SJCRH30 (cell line): ENCODE data around the gene TFAP2B. TPM values are rescaled to one million over a fixed set of nuclear protein-coding genes. Genes with fewer than 3 reads are reported as not detected.

Experiments used
- DNase-seq, 2 experiments: peaks; one replicate each; pipeline ENCODE4 v3.0.0-alpha.2; 2015 to 2020
- H3K27ac ChIP-seq: fragments of 250-450 bp; sonication (Bioruptor Pico); 2 replicates; pipeline ENCODE4 v1.5.1; 2020; ENCODE audit warnings: mild to moderate bottlenecking, moderate library complexity
- H3K27me3 ChIP-seq: fragments of 250-450 bp; sonication (Bioruptor Pico); 2 replicates; pipeline ENCODE4 v1.5.1; 2020; ENCODE audit warnings: mild to moderate bottlenecking, moderate library complexity
- H3K36me3 ChIP-seq: fragments of 250-450 bp; sonication (Bioruptor Pico); 2 replicates; pipeline ENCODE4 v1.5.1; 2020; ENCODE audit warnings: mild to moderate bottlenecking, moderate library complexity
- H3K4me1 ChIP-seq: fragments of 250-450 bp; sonication (Bioruptor Pico); 2 replicates; pipeline ENCODE4 v1.5.1; 2020; ENCODE audit warnings: mild to moderate bottlenecking, moderate library complexity
- H3K4me3 ChIP-seq: fragments of 250-450 bp; sonication (Bioruptor Pico); 2 replicates; pipeline ENCODE4 v1.5.1; 2020; ENCODE audit warnings: mild to moderate bottlenecking, moderate library complexity
- H3K9me3 ChIP-seq: fragments of 250-450 bp; sonication (Bioruptor Pico); replicated peaks from 2 replicates; pipeline ENCODE4 v1.5.1; 2020; ENCODE audit warnings: mild to moderate bottlenecking, moderate library complexity
- total RNA-seq: library from RNA; depleted of rRNA; stranded (reverse); fragments of >200 nt; shearing (Covaris generic); gene quantifications from 2 replicates; pipeline ENCODE4 v1.2.3, GENCODE V29; 2014

The TFAP2B gene
- total RNA-seq, 1 experiment from 2014 or later = 16.7 TPM

DNA sequence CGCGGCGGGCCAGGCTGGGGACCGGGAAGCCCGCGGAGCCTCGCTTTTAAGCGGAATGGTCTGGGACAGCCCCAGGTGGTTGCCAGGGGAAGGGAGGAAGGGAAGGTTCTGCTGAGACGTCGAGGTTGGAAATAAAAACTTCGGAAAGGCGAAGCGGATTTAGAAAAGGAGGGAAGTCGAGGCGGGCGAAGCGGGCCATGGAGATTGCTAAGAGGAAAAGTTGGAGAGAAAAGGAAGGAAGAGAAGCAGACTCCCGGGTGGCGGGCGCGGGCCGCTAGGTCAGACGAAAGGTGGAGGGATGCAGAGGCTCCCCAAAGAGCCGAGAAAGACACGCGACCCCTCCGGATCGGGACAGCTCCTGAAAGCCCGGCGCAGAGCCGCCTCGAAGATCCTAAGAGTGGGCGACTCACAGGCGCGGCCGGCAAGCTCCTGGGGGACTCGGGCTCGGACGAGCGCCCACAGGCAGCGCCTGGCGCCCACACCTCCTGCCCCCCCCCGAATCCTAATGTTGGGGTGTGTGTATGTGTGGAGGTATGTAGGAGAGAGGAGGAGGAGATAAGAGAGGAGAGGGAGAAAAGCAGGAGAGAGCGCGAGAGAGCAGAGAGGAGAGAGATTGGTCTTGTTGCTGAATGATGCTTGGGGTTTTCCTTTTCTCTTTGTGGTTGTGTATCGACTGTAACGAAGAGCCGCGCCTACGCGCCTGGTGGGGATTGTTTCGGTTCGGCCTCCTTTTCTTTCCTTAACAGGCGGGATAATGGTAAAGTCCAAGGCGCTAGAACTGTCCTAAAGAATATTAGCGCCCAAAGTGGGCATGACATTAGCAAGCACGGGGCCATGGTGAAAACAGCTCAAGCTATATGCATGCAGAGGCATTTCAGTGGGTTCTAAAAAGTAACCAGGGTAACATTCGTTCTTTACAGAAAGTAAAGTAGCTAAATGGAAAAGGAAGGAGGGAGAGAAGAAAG lies 1.5 kb downstream of the TFAP2B start:
- Histone ChIP-seq H3K36me3 (peaks cover 7% of the 10 kb centered on the region; the same call in 1 of the 2 replicates), H3K27ac (peak overlapping the region; percentile 95), H3K27me3 (no peaks in the 10 kb centered on the region), H3K4me1 (peaks cover 11% of the 10 kb centered on the region), H3K4me3 (peak overlapping the region; percentile 66), H3K9me3 (no peaks in the 10 kb centered on the region)
- peak; percentile 55 to 71 for DNase-seq

DNA sequence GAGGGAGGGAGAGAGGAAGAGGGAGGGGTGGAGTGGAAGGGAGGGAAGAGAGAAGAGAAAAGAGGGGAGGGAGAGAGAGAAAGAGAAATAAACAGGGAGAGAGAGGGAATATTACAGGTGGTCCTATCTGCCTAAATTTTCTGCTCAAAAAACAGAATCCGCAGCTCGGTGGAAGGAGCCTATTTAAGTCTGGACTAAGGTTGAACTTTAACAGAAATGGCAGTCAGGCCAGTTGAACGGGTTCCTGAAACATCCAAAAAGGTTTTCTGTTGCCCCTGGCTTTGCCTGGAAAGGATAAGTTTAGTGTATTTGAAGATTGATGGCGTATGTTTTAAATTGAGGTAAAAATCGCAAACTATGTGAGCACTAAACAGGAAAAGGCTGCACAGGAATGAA lies 2.2 kb downstream of the TFAP2B start:
- H3K27ac ChIP-seq = peak overlapping the region; percentile 95
- DNase-seq = no peak
- H3K36me3 ChIP-seq = peaks cover 12% of the 10 kb centered on the region; the same call in 1 of the 2 replicates
- no peaks in the 10 kb centered on the region for H3K9me3 ChIP-seq
- peaks cover 12% of the 10 kb centered on the region for H3K4me1 ChIP-seq
- no peaks in the 10 kb centered on the region for H3K27me3 ChIP-seq
- H3K4me3 ChIP-seq = peak overlapping the region; percentile 66

DNA sequence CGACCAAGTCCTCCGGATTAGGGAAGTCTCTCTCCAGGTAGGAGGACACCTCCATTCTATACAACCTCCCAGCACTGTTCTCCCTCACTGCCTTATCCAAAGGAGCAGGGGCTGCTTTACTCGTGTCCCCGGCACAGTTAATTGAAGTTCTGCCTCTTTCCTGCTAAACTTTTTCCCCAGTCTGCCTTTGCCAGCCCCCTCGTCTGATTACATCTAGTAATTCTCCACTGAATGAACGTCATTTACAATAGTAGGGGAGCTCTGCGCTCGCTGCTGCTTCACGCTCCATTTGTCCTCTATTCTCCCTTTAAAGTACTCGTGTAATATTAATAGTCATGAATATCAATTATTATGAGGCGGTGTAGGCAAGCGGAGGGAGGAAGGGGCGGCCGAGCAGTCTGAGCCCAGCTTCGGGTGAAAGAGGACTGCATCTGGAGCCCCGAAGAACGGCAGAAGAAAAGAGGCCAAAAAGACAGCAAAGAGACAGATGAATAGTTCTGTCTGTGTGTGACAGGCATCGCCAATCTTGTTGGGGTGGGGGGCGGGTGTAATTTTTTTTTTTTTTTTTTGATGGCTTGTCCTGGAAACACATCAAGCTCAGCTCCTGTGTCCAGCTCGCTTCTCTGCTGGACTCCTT lies 2.9 kb downstream of the TFAP2B start:
- no peaks in the 10 kb centered on the region for H3K9me3 ChIP-seq
- peak; percentile 35 to 59 for DNase-seq
- peak overlapping the region; percentile 95 for H3K27ac ChIP-seq
- peak overlapping the region; percentile 66 for H3K4me3 ChIP-seq
- peaks cover 12% of the 10 kb centered on the region for H3K4me1 ChIP-seq
- peaks cover 14% of the 10 kb centered on the region; the same call in 1 of the 2 replicates for H3K36me3 ChIP-seq
- no peaks in the 10 kb centered on the region for H3K27me3 ChIP-seq

DNA sequence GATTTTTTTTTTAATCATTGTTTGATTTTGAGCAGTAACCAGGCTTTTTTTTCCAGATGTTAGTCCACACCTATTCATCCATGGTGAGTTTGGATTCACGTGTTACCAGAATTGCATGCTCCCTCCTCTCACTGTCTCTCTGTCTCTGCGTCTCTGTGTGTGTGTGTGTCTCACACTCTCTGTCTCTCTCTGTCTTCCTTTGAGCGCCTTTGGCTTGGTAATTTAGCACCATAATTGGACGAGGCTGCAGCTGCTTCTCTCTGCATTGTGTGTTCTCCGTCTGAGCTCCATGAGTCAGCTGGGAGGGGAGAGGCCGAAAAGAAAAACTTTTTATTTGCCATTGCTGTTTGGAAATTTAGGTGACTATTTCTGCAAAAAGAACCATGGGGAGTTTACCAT lies 3.4 kb downstream of the TFAP2B start:
- peak; percentile 74 to 90 for DNase-seq

DNA sequence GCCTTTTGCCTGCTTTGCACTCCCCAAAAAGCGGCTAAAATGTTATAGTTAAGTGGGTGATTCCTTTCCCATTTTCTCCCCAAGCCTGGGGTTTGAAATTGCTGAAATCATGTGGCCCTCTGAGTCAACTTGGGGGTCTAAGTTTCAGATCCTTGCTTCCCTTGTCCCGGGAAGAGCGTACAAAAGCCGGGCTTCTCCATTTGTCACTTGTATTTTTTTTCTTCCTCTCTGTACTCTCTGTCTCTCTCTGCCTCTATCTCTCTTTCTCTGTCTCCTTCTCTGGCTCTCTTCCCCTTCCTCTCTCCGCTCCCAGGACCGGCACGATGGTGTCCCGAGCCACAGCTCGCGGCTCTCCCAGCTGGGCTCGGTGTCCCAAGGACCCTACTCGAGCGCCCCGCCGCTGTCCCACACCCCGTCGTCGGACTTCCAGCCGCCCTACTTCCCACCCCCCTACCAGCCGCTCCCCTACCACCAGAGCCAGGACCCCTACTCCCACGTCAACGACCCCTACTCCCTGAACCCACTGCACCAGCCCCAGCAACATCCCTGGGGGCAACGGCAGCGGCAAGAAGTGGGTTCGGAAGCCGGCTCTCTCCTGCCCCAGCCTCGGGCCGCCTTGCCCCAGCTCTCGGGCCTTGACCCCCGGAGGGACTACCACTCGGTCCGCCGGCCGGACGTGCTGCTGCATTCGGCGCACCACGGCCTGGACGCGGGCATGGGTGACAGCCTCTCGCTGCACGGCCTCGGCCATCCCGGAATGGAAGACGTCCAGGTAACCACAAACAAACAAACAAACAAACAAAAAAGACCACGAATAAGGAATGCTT lies 4.6 kb downstream of the TFAP2B start:
- H3K36me3 ChIP-seq = peaks cover 18% of the 10 kb centered on the region; the same call in 1 of the 2 replicates
- no peaks in the 10 kb centered on the region for H3K9me3 ChIP-seq

More for the DNA sequence above, 3.4 kb downstream of the TFAP2B start:
- H3K27ac ChIP-seq = peak overlapping the region; percentile 95
- H3K4me3 ChIP-seq = peak overlapping the region; percentile 66
- H3K9me3 ChIP-seq = no peaks in the 10 kb centered on the region
- H3K4me1 ChIP-seq = peaks cover 12% of the 10 kb centered on the region
- H3K36me3 ChIP-seq = peaks cover 17% of the 10 kb centered on the region; the same call in 1 of the 2 replicates
- no peaks in the 10 kb centered on the region for H3K27me3 ChIP-seq

DNA sequence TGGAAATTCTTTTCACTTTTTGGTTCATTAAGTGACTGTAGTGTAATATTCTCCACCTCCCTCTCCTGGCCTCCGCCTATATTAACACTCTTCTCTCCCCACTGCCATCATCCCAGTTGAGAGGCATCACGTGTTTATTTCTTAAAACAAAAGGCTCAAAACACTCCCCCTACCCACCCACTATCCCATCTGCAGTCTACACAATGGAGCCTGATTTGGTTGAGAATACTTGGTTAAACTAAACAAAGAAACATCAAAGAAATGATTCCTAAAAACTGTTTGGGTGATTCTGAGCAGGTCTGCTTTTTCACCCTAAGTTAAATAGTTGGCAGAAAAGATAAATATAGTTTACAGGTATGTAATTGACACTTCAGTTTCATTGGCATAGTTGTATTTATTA lies 5.9 kb downstream of the TFAP2B start:
- Histone ChIP-seq H3K4me3 (peak overlapping the region; percentile 66), H3K27me3 (no peaks in the 10 kb centered on the region), H3K27ac (peak overlapping the region; percentile 95), H3K4me1 (peaks cover 12% of the 10 kb centered on the region), H3K9me3 (no peaks in the 10 kb centered on the region), H3K36me3 (peaks cover 21% of the 10 kb centered on the region; the same call in 1 of the 2 replicates)
- peak in 1 of 2 experiments; percentile 27 for DNase-seq

More for the DNA sequence above, 4.6 kb downstream of the TFAP2B start:
- H3K4me3 ChIP-seq = peak overlapping the region; percentile 66
- peak overlapping the region; percentile 95 for H3K27ac ChIP-seq
- peak; percentile 24 to 38 for DNase-seq
- no peaks in the 10 kb centered on the region for H3K27me3 ChIP-seq
- peaks cover 12% of the 10 kb centered on the region for H3K4me1 ChIP-seq

DNA sequence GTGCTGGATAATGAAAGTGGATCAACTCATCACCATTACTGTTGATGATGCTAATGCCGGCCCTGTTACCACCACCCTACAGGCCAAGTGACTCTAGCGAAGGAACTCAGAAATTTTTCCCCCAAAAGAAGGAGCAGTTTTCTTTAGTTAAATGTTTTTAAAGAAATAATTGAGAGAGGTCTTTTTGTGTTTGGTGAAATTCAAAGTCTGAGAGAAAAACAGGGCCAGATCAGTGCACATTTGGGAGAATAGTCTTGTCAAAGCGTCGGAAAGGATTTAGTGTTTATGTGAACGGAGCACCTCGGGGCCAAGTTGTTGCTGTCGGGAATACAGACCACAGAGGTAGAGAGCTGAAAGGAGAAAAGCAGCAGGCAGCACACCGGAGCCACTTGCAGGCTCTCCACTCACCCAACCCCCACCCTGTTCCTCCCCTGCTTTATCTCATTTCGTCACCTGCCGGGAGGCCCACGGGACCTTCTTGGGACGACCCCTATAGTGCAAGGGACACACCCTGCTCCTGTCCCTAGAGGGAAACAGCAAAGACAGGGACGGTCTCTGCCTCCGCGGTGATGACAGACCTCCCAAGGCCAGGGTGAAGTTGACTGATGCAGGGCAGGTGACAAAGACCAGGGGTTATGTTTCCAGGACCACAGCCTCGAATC lies 6.8 kb downstream of the TFAP2B start:
- H3K36me3 ChIP-seq = peaks cover 21% of the 10 kb centered on the region; the same call in 1 of the 2 replicates
- no peaks in the 10 kb centered on the region for H3K9me3 ChIP-seq
- H3K4me3 ChIP-seq = 0 out of 2 replicates have a peak overlapping the region, but pooled peaks have one; percentile 13
- no peaks in the 10 kb centered on the region for H3K27me3 ChIP-seq
- peak overlapping the region; percentile 11; the same call in 1 of the 2 replicates for H3K27ac ChIP-seq
- H3K4me1 ChIP-seq = peaks cover 12% of the 10 kb centered on the region
- peak; percentile 17 to 52 for DNase-seq

DNA sequence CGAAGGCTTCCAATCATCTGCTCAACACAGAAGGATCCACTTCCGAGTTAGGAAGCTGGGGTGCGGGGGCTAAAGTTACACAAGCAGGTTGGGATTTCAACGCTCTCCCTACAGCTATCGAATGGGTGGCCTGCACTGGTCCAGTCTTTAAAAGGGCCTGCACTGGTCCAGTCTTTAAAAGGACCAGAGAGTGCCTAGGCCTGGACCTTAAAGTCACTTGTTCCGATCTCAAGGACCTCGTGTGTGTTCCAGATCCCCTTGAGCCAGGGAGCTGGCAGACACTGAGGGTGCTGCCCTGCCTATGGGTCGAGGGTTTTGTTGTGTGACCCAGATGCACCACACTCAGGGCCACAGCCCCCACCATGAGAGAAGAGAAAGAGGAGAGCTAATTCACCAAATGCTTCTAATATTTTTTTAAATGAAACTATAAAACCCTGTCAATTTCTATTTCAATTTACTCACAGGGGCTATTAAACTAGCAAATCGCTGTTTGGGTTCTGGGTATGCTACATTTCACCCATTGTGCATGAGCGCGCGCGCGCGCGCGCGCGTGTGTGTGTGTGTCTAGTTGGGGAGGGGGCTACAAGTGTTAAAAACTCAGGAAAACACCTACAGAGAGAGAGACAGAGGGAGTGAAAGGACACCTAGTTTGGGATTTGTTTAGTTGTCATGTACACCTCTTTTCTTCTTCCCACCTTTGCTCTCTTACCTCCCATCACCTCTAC lies 7.5 kb downstream of the TFAP2B start:
- peaks cover 12% of the 10 kb centered on the region for H3K4me1 ChIP-seq
- H3K27me3 ChIP-seq = no peaks in the 10 kb centered on the region
- DNase-seq = no peak
- peak overlapping the region; percentile 11; the same call in 1 of the 2 replicates for H3K27ac ChIP-seq
- no peaks in the 10 kb centered on the region for H3K9me3 ChIP-seq
- H3K4me3 ChIP-seq = no peak overlapping the region
- H3K36me3 ChIP-seq = peaks cover 21% of the 10 kb centered on the region; the same call in 1 of the 2 replicates

DNA sequence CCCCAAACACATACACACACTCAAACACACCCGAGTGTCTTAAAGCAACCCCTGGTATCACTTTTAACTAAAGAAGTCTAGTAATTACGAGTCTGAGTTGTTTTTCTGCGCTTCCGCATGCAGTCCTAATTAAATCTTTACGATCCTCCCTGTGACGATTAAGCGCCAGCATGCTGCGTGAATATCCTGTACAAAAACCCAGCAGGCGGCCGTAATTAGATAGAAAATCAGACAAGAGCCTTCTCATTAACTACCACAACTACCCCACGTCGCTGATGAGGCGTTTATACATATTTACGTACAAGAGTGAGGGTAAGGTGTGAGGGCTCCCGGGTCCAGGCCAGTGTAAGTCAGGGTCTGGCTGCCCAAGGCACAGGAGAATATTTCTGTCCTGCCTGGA lies 8.1 kb downstream of the TFAP2B start:
- no peaks in the 10 kb centered on the region for H3K27me3 ChIP-seq
- H3K36me3 ChIP-seq = peaks cover 21% of the 10 kb centered on the region; the same call in 1 of the 2 replicates
- no peak overlapping the region for H3K27ac ChIP-seq

DNA sequence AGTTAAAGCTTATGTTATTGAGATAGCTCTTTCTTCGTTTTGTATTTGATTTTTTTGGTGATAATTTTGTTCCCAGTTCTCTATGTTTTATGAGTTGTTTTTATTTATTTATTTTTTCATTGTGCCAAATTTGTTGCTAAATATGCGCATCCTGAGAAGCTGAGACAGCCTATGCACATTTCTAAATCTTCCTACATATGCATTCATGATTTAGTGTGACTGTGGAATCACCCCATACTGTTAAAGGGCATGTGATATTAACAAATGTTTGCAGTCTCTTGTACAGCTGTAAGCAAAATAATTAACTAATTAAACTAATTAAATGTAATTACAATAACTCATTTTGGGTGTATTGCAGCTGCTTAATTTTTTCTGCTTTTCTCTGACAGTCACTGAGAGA lies 10.4 kb downstream of the TFAP2B start:
- Histone ChIP-seq H3K4me3 (no peak overlapping the region), H3K4me1 (peaks cover 9% of the 10 kb centered on the region), H3K27me3 (no peaks in the 10 kb centered on the region), H3K36me3 (peaks cover 26% of the 10 kb centered on the region; the same call in 1 of the 2 replicates), H3K27ac (no peak overlapping the region), H3K9me3 (no peaks in the 10 kb centered on the region)
- DNase-seq = no peak

More for the DNA sequence above, 8.1 kb downstream of the TFAP2B start:
- Histone ChIP-seq H3K4me3 (no peak overlapping the region), H3K9me3 (no peaks in the 10 kb centered on the region), H3K4me1 (peaks cover 12% of the 10 kb centered on the region)
- DNase-seq = no peak

DNA sequence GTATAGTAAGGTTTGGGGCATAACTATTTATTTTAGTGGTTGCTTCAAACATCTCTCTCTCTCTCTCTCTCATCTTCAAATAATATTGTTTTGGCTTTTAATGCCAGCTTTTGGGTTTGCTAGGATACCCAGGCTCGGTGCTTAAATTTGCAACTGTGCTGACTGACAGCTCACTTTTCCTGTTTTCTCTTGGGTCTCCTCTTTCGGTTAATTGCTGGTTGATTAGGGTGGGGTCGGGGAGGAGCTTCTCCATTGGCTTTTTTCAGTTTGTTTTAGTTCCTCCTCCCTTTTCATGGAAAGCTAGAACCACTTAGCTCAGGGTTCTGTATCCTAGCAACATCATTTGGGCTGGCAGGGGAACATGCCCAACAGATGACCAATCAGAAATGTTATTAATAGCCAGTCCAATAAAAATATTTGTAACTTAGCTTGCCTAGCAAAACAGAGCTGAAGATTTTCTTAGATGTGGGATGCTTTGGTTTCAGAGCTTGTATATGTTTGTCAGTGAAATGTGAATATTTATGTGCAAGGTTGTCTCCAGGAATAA lies 11.3 kb downstream of the TFAP2B start:
- Histone ChIP-seq H3K9me3 (no peaks in the 10 kb centered on the region), H3K4me1 (peaks cover 3% of the 10 kb centered on the region; the same call in 1 of the 2 replicates), H3K4me3 (no peak overlapping the region), H3K27me3 (no peaks in the 10 kb centered on the region), H3K36me3 (peaks cover 27% of the 10 kb centered on the region; the same call in 1 of the 2 replicates), H3K27ac (no peak overlapping the region)
- no peak for DNase-seq

DNA sequence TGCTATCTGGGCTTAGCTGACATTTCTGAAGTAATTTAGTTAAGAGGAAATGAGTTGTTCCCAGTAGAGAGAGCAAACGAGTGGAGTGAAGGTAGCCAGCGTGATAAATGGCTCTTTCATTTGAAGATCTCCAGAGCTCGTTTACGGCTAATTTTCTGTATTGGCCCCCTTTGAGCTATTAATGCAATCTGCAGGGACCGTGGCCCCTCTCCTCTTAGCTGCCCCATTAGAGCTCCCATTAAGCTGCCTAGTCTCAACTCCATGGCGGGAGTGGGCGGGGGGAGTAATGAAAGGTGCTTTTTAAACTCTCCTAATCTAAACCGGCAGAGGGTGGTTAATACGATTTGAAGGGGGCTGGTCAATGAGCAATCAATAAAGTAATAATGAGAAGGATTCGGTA lies 12.5 kb downstream of the TFAP2B start:
- Histone ChIP-seq H3K9me3 (no peaks in the 10 kb centered on the region), H3K4me1 (no peaks in the 10 kb centered on the region), H3K36me3 (peaks cover 19% of the 10 kb centered on the region; the same call in 1 of the 2 replicates), H3K27me3 (no peaks in the 10 kb centered on the region), H3K4me3 (no peak overlapping the region), H3K27ac (no peak overlapping the region)
- no peak for DNase-seq

DNA sequence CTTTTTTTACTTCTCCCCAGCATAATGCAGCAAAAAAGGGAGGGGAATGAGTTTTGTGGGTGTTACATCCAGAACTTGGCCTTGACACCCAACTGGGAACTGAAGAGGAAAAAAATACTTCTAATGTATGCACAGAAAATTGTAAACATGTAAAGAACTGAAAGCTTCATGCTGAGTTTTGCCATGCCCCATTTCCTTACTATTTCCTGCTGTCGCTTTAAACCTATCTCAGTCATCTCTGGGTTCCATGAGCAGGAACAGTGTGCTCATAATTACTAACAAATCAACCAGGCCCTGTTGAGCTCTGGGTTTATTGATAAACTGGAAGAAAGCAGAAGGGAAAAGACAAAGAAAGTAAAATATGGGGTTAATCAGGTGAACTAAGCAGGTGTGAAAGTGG lies 14.2 kb downstream of the TFAP2B start:
- H3K27me3 ChIP-seq = no peaks in the 10 kb centered on the region
- H3K4me3 ChIP-seq = no peak overlapping the region
- no peak for DNase-seq
- H3K27ac ChIP-seq = no peak overlapping the region
- H3K36me3 ChIP-seq = peaks cover 28% of the 10 kb centered on the region
- no peaks in the 10 kb centered on the region for H3K4me1 ChIP-seq
- no peaks in the 10 kb centered on the region for H3K9me3 ChIP-seq
